WERI-Rb-1 (cell line): ENCODE data around the gene TMEM240.
A peak's percentile ranks its signal among the peaks of the same experiment; 100 is the strongest.
"Not testable (repeated sequence)": the region's sequence is repeated elsewhere in the genome, so short reads cannot be mapped to it uniquely, and the experiment has no call there.

Source experiments
- DNase-seq: peaks from one replicate; pipeline ENCODE4 v3.0.0-alpha.2; 2020
- H3K27ac ChIP-seq: fragments of 250-450 bp; sonication (Bioruptor Pico); 2 replicates; pipeline ENCODE4 v1.5.1; 2020; ENCODE audit warnings: mild to moderate bottlenecking, moderate library complexity
- H3K27me3 ChIP-seq: fragments of 250-450 bp; sonication (Bioruptor Pico); 2 replicates; pipeline ENCODE4 v1.5.1; 2021; ENCODE audit warnings: mild to moderate bottlenecking, low read depth, moderate library complexity; ENCODE audit not compliant: insufficient read depth, severe bottlenecking
- H3K36me3 ChIP-seq: fragments of 250-450 bp; sonication (Bioruptor Pico); 2 replicates; pipeline ENCODE4 v1.5.1; 2020; ENCODE audit warnings: mild to moderate bottlenecking, moderate library complexity
- H3K4me3 ChIP-seq: 2 replicates; pipeline ENCODE4 v1.5.1; 2011; ENCODE audit warnings: low read depth, mild to moderate bottlenecking, control low read depth, low read length
- H3K9me3 ChIP-seq: fragments of 250-450 bp; sonication (Bioruptor Pico); 2 replicates; pipeline ENCODE4 v1.5.1; 2021; ENCODE audit warnings: mild to moderate bottlenecking, moderate library complexity; ENCODE audit not compliant: severe bottlenecking
- CTCF ChIP-seq: IDR thresholded peaks from 2 replicates; pipeline ENCODE4 v1.5.1; 2011; ENCODE audit warnings: low read depth, mild to moderate bottlenecking, control low read depth, inconsistent platforms, low read length

Gene TMEM240

GRCh38 chr1:1504777-1505365 lies 35.6 kb downstream of the TMEM240 start:
- Histone ChIP-seq H3K27ac (peak overlapping the region; percentile 68), H3K4me3 (peak overlapping the region; percentile 26)
- not testable (repeated sequence) for H3K36me3 ChIP-seq, H3K9me3 ChIP-seq, H3K27me3 ChIP-seq
- peak; percentile 89 for DNase-seq
- TF ChIP-seq CTCF: peak; percentile 58; the same call in 1 of the 2 replicates

GRCh38 chr1:1495461-1495975 lies 44.9 kb downstream of the TMEM240 start:
- H3K36me3 ChIP-seq: peaks cover 37% of the 10 kb centered on the region
- not testable (repeated sequence) for DNase-seq

GRCh38 chr1:1494311-1494710 lies 46.1 kb downstream of the TMEM240 start:
- DNase-seq, H3K27ac ChIP-seq, H3K4me3 ChIP-seq, H3K27me3 ChIP-seq, H3K9me3 ChIP-seq: not testable (repeated sequence)
- peaks cover 49% of the 10 kb centered on the region for H3K36me3 ChIP-seq

More at GRCh38 chr1:1495461-1495975, 44.9 kb downstream of the TMEM240 start:
- not testable (repeated sequence) for H3K27me3 ChIP-seq, H3K9me3 ChIP-seq, H3K27ac ChIP-seq, H3K4me3 ChIP-seq

GRCh38 chr1:1491601-1492000 lies 48.8 kb downstream of the TMEM240 start:
- no peak for DNase-seq
- H3K9me3 ChIP-seq: peaks cover 3% of the 10 kb centered on the region
- H3K27ac ChIP-seq: no peak overlapping the region
- TF ChIP-seq CTCF: no peak
- H3K27me3 ChIP-seq: no peaks in the 10 kb centered on the region
- H3K36me3 ChIP-seq: peaks cover 63% of the 10 kb centered on the region
- no peak overlapping the region for H3K4me3 ChIP-seq

GRCh38 chr1:1490633-1491230 lies 49.7 kb downstream of the TMEM240 start:
- Histone ChIP-seq H3K27ac (no peak overlapping the region), H3K27me3 (no peaks in the 10 kb centered on the region), H3K36me3 (peaks cover 58% of the 10 kb centered on the region), H3K4me3 (no peak overlapping the region), H3K9me3 (peaks cover 3% of the 10 kb centered on the region)
- no peak for TF ChIP-seq CTCF
- DNase-seq: no peak

GRCh38 chr1:1489861-1490260 lies 50.6 kb downstream of the TMEM240 start:
- H3K36me3 ChIP-seq: peaks cover 55% of the 10 kb centered on the region
- DNase-seq: no peak
- no peak for TF ChIP-seq CTCF
- H3K27me3 ChIP-seq: no peaks in the 10 kb centered on the region
- no peak overlapping the region for H3K27ac ChIP-seq
- peaks cover 3% of the 10 kb centered on the region for H3K9me3 ChIP-seq
- H3K4me3 ChIP-seq: no peak overlapping the region
